Gastroesophageal sphincter (tissue), 4 donors: ENCODE data around the gene GRIN1. TPM values are rescaled to one million over a fixed set of nuclear protein-coding genes. Genes with fewer than 3 reads are reported as not detected.

Experiments
- ATAC-seq: fragments of 150-250 bp; one replicate; pipeline ENCODE4 v1.9.1; 2016; ENCODE audit warnings: mild to moderate bottlenecking, moderate library complexity
- H3K27ac ChIP-seq, 4 donors: fragments of 200-600 bp; sonication (generic) in 3 of 4; 1 replicate in 3 of 4; 2 replicates in 1 of 4; pipeline ENCODE4 v1.5.1; 2016 to 2019
- H3K27me3 ChIP-seq: fragments of 200-600 bp; sonication (generic); one replicate; pipeline ENCODE4 v1.5.1; 2019
- H3K36me3 ChIP-seq, 2 donors: fragments of 200-600 bp; sonication (generic); one replicate each; pipeline ENCODE4 v1.5.1; 2019; ENCODE audit warnings: control low read depth in 1 of 2
- H3K4me1 ChIP-seq, 3 donors: fragments of 200-600 bp; sonication (generic); 1 replicate in 2 of 3; 2 replicates in 1 of 3; pipeline ENCODE4 v1.5.1; 2016 to 2019; ENCODE audit warnings: control low read depth in 2 of 3
- H3K4me3 ChIP-seq, 2 donors: fragments of 200-600 bp; sonication (generic); one replicate each; pipeline ENCODE4 v1.5.1; 2019; ENCODE audit warnings: mild to moderate bottlenecking in 1 of 2, moderate library complexity in 1 of 2
- H3K9me3 ChIP-seq, 3 donors: fragments of 200-600 bp; sonication (generic); one replicate each; pipeline ENCODE4 v1.5.1; 2017 to 2019; ENCODE audit warnings: control low read depth in 2 of 3
- CTCF ChIP-seq, 4 experiments: fragments of 200-600 bp in 2 of 4; fragments of 450-650 bp in 2 of 4; sonication (generic) in 1 of 4; IDR thresholded peaks; one replicate each; pipeline ENCODE4 v1.5.1; 2017 to 2019; ENCODE audit warnings: antibody characterized with exemption in 4 of 4, mild to moderate bottlenecking in 2 of 4, moderate library complexity in 2 of 4
- EP300 ChIP-seq: sonication (generic); formaldehyde crosslinking; IDR thresholded peaks from one replicate; pipeline ENCODE4 v1.6.1; 2017; ENCODE audit warnings: antibody characterized with exemption, mild to moderate bottlenecking
- POLR2A ChIP-seq, 2 donors: fragments of 450-650 bp; IDR thresholded peaks; one replicate each; pipeline ENCODE4 v1.6.1; 2017; ENCODE audit warnings: antibody characterized with exemption in 2 of 2, mild to moderate bottlenecking in 2 of 2, moderate library complexity in 1 of 2
- POLR2AphosphoS5 ChIP-seq: sonication (generic); formaldehyde crosslinking; IDR thresholded peaks from one replicate; pipeline ENCODE4 v1.6.1; 2017; ENCODE audit warnings: antibody characterized with exemption
- WGBS, 2 donors: methylation state at CpG; one replicate each; pipeline ENCODE4 v1.1.5; 2018; ENCODE audit warnings: low coverage in 1 of 2; 5-methylcytosine and 5-hydroxymethylcytosine counted together
- total RNA-seq, 4 donors: library from RNA; depleted of rRNA; stranded (reverse); fragments of >200 nt; gene quantifications; one replicate each; pipeline ENCODE4 v1.1.0, GENCODE V29; 2016

GRIN1 gene
- total RNA-seq, 4 donors from 2014 or later: 0.08 to 0.13 TPM; not detected in 2

GRCh38 chr9:137097761-137098462 lies 41.0 kb upstream of the GRIN1 start:
- Histone ChIP-seq H3K36me3 (peaks cover 0 to 100% of the 10 kb centered on the region in 2 donors), H3K27ac (no peak overlapping the region), H3K4me3 (no peak overlapping the region), H3K27me3 (no peaks in the 10 kb centered on the region), H3K4me1 (no peaks in the 10 kb centered on the region), H3K9me3 (no peaks in the 10 kb centered on the region)
- WGBS, 2 donors: 96% methylated on average over 4 of the region's 20 CpGs; no CpG with 5 or more reads in 1 of the 2 donors
- ATAC-seq: no peak
- TF ChIP-seq CTCF (IDR thresholded peaks at IDR 0.05): no peak
- no peak for TF ChIP-seq POLR2AphosphoS5
- no peak for TF ChIP-seq EP300
- no peak for TF ChIP-seq POLR2A (IDR thresholded peaks at IDR 0.05)

GRCh38 chr9:137099231-137099630 lies 39.7 kb upstream of the GRIN1 start:
- H3K36me3 ChIP-seq: peaks cover 0 to 100% of the 10 kb centered on the region in 2 donors
- H3K9me3 ChIP-seq: no peaks in the 10 kb centered on the region
- no peaks in the 10 kb centered on the region for H3K4me1 ChIP-seq
- H3K4me3 ChIP-seq: no peak overlapping the region
- no CpG with 5 or more reads among the region's 14 CpGs for WGBS, 2 donors
- H3K27ac ChIP-seq: no peak overlapping the region
- ATAC-seq: no peak
- no peaks in the 10 kb centered on the region for H3K27me3 ChIP-seq
- TF ChIP-seq POLR2AphosphoS5 (no peak), CTCF (IDR thresholded peaks at IDR 0.05) (no peak), POLR2A (IDR thresholded peaks at IDR 0.05) (no peak), EP300 (no peak)

- Histone ChIP-seq H3K27ac (no peak overlapping the region), H3K4me1 (no peaks in the 10 kb centered on the region), H3K36me3 (peaks cover 0 to 100% of the 10 kb centered on the region in 2 donors), H3K4me3 (no peak overlapping the region), H3K27me3 (no peaks in the 10 kb centered on the region), H3K9me3 (no peaks in the 10 kb centered on the region)
- no peak for ATAC-seq
- 84 to 89% methylated on average over 5 to 25 of the region's 37 CpGs for WGBS, 2 donors
- TF ChIP-seq EP300: no peak
- no peak for TF ChIP-seq CTCF (IDR thresholded peaks at IDR 0.05)
- TF ChIP-seq POLR2A (IDR thresholded peaks at IDR 0.05): no peak
- no peak for TF ChIP-seq POLR2AphosphoS5
Observed at GRCh38 chr9:137103206-137103999, 35.6 kb upstream of the GRIN1 start.

GRCh38 chr9:137105814-137106661 lies 32.9 kb upstream of the GRIN1 start:
- no CpG with 5 or more reads among the region's 31 CpGs for WGBS, 2 donors
- H3K4me1 ChIP-seq: no peaks in the 10 kb centered on the region
- H3K27ac ChIP-seq: no peak overlapping the region
- peaks cover 0 to 100% of the 10 kb centered on the region in 2 donors for H3K36me3 ChIP-seq
- H3K4me3 ChIP-seq: no peak overlapping the region
- no peak for ATAC-seq
- H3K9me3 ChIP-seq: no peaks in the 10 kb centered on the region
- TF ChIP-seq POLR2AphosphoS5: no peak
- TF ChIP-seq CTCF (IDR thresholded peaks at IDR 0.05): no peak
- TF ChIP-seq EP300: no peak
- TF ChIP-seq POLR2A (IDR thresholded peaks at IDR 0.05): no peak
- no peaks in the 10 kb centered on the region for H3K27me3 ChIP-seq
